ENCODE measurements around the gene IWS1.

IWS1 gene

GRCh38 chr2:127498386-127498785 lies 27.9 kb downstream of the IWS1 start:
- DNase-seq (ENCODE audit: low read depth in 2 of 2), result no peak

- DNase-seq (ENCODE audit: low read depth in 2 of 2), result no peak
Observed at GRCh38 chr2:127490283-127490682, 36.0 kb downstream of the IWS1 start.

- no peak for DNase-seq (ENCODE audit: low read depth in 2 of 2)
Observed at GRCh38 chr2:127486247-127487058, 39.8 kb downstream of the IWS1 start.

- no peak for DNase-seq (ENCODE audit: low read depth in 2 of 2)
Observed at GRCh38 chr2:127485694-127486071, 40.6 kb downstream of the IWS1 start.

- no peak for DNase-seq (ENCODE audit: low read depth in 2 of 2)
Observed at GRCh38 chr2:127485051-127485693, 41.1 kb downstream of the IWS1 start.

- DNase-seq (ENCODE audit: low read depth in 2 of 2), result no peak
Observed at GRCh38 chr2:127482031-127482430, 44.3 kb downstream of the IWS1 start.

- DNase-seq (ENCODE audit: low read depth in 2 of 2), result no peak
Observed at GRCh38 chr2:127479866-127480743, 46.2 kb downstream of the IWS1 start.

- DNase-seq (ENCODE audit: low read depth in 2 of 2), result no peak
Observed at GRCh38 chr2:127479219-127479825, 47.0 kb downstream of the IWS1 start.

- DNase-seq (ENCODE audit: low read depth in 2 of 2), result no peak
Observed at GRCh38 chr2:127475788-127476187, 50.5 kb downstream of the IWS1 start.

- no peak for DNase-seq (ENCODE audit: low read depth in 2 of 2)
Observed at GRCh38 chr2:127472268-127472667, 54.0 kb downstream of the IWS1 start.

- DNase-seq (ENCODE audit: low read depth in 2 of 2), result no peak
Observed at GRCh38 chr2:127471286-127471988, 54.9 kb downstream of the IWS1 start.

- DNase-seq (ENCODE audit: low read depth in 2 of 2), result no peak
Observed at GRCh38 chr2:127469974-127470373, 56.3 kb downstream of the IWS1 start.

GRCh38 chr2:127469051-127469450 lies 57.2 kb downstream of the IWS1 start:
- no peak for DNase-seq (ENCODE audit: low read depth in 2 of 2)

- DNase-seq (ENCODE audit: low read depth in 2 of 2), result no peak
Observed at GRCh38 chr2:127465258-127465657, 61.0 kb downstream of the IWS1 start.

GRCh38 chr2:127464470-127465257 lies 61.6 kb downstream of the IWS1 start:
- no peak for DNase-seq (ENCODE audit: low read depth in 2 of 2)

GRCh38 chr2:127463155-127463991 lies 62.9 kb downstream of the IWS1 start:
- no peak for DNase-seq (ENCODE audit: low read depth in 2 of 2)

- DNase-seq (ENCODE audit: low read depth in 2 of 2), result no peak
Observed at GRCh38 chr2:127462461-127462860, 63.8 kb downstream of the IWS1 start.

GRCh38 chr2:127456960-127457359 lies 69.3 kb downstream of the IWS1 start:
- no peak for DNase-seq (ENCODE audit: low read depth in 2 of 2)

Measured in stimulated activated CD4-positive, alpha-beta T cell treated with anti-CD3 and anti-CD28 coated beads, Interleukin-1b, Interleukin-23, amount 100 ng/mL, for 1 hour (primary cell).